SK-N-MC (cell line): Measurements from ENCODE around the gene RPS3.

ENCODE experiments used
- EZH2 ChIP-seq: fragments of 200-600 bp; sonication (generic); IDR thresholded peaks from one replicate; pipeline ENCODE4 v1.6.1; 2017; ENCODE audit warnings: antibody characterized with exemption
- POLR2AphosphoS5 ChIP-seq: IDR thresholded peaks from 2 replicates; pipeline ENCODE4 v1.6.1; 2012; ENCODE audit warnings: mild to moderate bottlenecking, low read depth, low read length, borderline replicate concordance

GRCh38 chr11:75441804-75442132 lies 42.5 kb downstream of the RPS3 start:
- TF ChIP-seq EZH2, result no peak
- no peak for TF ChIP-seq POLR2AphosphoS5
